Sigmoid colon (tissue), 4 donors: ENCODE measurements around the gene PARVB.

Source experiments
- CTCF ChIP-seq, 4 experiments: fragments of 450-650 bp in 3 of 4; fragments of 200-600 bp in 1 of 4; IDR thresholded peaks; one replicate each; pipeline ENCODE4 v1.5.1; 2016 to 2019; ENCODE audit warnings: antibody characterized with exemption in 4 of 4, mild to moderate bottlenecking in 3 of 4, moderate library complexity in 2 of 4
- EP300 ChIP-seq, 4 donors: sonication (generic); formaldehyde crosslinking; IDR thresholded peaks; one replicate each; pipeline ENCODE4 v1.6.1; 2017; ENCODE audit warnings: antibody characterized with exemption in 4 of 4
- POLR2AphosphoS5 ChIP-seq, 4 donors: sonication (generic); formaldehyde crosslinking; IDR thresholded peaks; one replicate each; pipeline ENCODE4 v1.6.1; 2017; ENCODE audit warnings: antibody characterized with exemption in 4 of 4

DNA sequence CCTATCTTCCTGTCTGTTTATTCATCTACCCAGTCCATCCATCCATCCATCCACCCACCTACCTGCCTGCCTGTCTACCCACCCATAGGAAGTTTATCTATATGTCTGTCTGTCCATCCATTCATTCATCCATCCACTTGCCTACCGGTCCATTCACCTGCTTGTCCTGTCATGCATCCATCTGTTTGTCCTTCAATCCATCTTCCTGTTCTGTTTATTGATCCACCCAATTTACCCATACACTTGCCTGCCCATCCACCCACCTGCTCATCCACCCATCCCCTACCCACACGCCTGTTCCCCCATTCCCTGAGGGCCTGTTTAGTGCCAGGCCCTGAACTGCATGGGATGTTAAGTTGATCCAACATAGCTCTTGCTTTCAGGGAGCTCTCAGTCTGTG is 175.1 kb downstream of the PARVB start:
- TF ChIP-seq CTCF (IDR thresholded peaks at IDR 0.05): no peak
- no peak for TF ChIP-seq POLR2AphosphoS5 (IDR thresholded peaks at IDR 0.05)
- no peak for TF ChIP-seq EP300 (IDR thresholded peaks at IDR 0.05)
